Stimulated activated CD4-positive, alpha-beta T cell treated with anti-CD3 and anti-CD28 coated beads, TNF-alpha, amount 100 ng/mL, for 48 hours (primary cell): Measurements from ENCODE around the gene ATRIP.

Experiments used
- DNase-seq, 3 donors: peaks; one replicate each; pipeline ENCODE4 v3.0.0-alpha.2; 2020; ENCODE audit warnings: low read depth in 3 of 3

The ATRIP gene

DNA sequence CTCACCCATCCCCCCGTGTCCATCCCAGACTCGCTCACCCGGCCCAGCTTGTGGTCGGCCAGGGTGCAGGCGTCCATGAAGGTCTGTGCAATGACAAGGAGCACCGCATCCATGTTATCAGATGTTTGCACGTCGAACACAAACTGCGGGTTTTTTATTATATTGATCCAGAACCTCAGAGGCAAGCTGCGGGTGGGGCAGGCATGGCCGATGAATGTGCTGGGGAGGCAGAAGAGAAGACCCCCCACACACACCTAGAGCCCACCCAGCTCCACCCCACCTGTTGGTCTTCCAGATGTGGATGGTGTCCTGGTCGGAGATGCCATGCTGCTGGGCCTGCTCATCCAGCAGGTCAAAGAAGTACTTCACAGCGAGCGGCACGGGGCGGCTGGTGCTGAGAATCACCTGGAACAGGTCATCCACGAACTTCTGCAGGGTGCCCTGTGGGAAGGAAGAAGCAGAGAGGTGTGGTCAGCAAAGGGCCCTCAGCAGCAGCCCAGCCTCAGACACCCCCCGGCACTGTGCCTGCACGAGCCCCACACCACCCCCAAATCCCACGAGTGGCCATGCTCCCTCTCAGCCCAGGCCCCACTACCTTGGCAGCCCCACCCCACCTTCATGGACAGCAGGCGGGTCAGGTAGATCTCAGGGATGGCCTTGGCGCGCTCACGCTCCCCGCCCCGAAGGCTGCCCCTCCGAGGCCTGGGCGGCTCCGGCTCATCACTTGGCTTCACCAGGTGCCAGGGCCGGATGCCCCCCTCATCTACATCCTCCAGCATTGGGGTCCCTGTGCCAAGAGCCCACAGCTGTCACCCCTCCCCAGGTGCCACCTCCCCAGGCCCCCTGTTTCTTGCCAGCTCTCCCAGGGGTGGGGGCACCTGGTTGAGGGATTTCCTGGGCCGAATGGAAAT lies 37.0 kb upstream of the ATRIP start:
- no peak for DNase-seq

DNA sequence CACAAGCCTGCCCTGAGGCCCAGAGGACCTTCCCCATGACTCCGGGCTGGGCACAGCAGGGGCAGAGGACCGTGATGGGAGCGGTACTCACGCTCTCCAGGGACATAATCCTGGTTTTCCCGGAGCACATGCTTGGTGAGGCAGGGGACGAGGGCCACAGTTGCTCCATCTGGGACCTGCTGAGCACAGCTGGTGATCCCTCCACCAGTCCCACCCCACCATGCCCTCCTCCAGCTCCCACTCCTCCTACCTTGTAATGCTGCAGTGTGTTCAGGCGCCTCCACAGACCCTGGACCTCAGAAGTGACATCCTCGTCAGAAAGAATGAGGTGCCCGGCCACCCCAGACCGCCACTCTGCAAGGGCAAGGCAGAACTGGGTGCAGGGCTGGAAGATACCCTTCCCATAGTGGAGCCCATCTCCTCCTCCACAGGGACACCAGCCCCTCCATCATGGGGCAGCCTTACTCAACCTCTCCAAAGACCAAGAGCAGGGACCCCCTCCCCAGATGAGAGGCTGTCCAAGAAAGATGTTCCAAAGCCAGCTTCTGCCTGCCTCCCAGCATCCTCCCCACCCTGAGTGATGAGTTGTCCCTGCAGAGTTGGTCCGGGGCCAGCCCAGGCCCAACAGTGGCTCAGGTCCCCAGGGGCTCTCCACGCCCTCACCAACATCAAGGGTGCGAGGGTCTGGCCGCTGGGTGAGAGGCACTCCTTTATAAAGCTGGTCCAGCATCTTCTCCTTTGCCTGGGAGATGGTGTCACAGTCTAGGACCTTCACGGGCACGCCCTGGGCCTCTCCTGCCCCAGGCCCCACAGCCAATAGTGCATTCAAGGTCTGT lies 36.1 kb upstream of the ATRIP start:
- DNase-seq, result no peak

DNA sequence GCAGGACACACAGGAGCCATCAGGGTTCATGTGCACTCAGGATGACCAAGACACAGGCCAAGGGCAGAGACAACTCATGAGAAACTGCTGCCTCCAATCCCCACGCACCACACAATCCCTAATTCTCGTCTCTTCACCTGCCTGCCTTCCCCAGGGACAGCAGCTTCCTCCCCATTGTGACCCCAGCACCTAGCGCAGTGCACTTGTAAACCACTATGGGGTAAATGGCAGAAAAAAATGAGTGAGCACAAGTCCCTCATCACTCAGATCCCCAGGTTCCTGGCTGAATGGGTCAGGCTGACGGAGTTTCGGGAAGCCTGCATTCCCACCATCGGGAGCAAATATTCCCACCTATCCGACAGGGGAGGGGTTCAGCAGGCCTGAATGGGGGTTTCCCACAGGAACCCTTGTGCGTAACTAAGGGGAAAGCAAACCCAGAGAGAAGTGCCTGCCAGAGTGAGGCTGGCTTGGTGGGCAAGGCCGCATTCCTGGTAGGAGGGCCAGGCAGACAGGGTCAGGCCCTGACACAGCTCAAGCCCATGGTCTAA lies 35.4 kb upstream of the ATRIP start:
- no peak for DNase-seq

DNA sequence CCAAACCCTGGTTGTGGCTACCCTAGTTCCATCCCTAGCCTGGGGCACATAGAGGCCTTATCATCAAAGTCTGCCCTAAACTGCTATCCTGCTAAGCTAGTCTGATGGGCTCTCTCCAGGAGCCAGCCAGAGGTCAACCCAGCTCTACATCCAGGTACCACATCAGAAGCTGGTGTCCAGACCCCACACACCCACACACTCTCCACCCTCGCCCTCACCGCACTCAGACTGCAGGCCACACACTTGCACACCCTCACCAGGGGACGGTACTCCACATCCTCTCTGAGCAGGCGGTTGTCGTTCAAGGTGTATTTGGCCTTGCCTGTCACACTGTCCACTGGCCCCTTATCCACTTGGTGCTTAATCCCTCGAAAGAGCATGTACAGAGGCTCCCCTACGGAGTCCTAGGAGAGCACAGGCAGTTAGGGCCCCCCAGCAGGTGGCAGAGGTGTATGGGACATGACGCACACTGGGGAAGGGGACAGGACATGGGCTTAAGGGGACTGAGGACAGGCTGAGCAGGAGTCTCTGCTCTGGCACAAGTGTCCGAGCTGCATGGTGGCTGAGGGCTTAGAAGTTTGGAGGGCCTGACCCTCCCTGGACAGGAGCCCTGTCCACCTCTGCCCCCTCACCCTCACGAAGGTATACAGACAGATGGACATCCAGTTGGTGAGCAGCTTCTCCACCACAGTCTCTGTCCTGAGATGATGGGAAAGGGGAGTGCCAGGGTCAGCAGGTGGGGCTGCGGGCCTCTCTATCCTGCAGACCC lies 34.7 kb upstream of the ATRIP start:
- DNase-seq, result no peak

DNA sequence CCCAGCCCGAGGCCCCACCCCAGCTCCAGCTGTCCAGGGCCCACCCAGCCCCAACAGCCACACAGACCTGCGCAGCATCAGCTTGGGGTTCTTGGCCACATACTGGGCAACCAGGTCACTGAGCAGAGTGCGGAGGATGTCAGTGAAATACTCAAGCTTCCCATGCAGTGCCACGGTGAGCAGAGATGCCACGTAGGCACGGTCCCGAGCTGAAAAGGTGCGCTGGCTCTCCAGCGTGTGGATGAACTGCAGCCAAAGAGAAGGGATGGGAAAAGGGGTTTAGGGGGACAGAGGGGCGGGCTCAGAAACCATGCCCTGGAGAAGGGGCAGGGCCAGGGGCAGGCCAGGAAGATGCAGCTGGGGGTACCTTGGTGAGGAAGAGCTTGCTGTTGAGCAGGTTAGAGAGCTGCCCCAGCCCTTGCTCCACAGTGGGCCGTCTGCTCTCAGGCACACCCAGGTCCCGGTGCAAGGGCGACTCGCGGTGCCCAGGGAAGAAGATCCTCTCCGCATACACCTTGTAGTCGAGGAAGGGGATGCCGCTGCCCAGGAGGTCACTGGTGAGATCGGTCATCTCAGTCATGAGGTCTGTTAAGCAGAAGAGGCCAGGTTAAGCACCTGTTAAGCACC lies 34.0 kb upstream of the ATRIP start:
- DNase-seq, result no peak

DNA sequence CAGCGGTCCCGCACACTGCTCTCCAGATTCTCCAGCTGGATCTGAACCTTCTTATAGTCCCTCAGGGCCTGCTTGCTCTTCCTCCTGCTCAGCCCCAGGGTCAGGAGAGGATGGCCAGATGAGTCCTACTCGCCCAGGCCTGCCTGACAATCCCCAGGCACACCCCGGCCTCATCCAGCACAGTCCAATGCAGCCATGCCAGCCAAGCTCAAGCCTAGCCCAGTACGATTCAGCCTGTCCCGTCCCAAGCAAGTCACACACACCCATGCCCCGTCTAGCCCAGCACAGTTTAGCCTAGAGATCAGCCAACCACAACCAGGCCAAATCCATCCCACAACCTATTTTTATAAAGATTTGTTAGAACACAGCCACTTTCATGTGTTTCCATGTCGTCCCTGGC lies 33.5 kb upstream of the ATRIP start:
- no peak for DNase-seq

DNA sequence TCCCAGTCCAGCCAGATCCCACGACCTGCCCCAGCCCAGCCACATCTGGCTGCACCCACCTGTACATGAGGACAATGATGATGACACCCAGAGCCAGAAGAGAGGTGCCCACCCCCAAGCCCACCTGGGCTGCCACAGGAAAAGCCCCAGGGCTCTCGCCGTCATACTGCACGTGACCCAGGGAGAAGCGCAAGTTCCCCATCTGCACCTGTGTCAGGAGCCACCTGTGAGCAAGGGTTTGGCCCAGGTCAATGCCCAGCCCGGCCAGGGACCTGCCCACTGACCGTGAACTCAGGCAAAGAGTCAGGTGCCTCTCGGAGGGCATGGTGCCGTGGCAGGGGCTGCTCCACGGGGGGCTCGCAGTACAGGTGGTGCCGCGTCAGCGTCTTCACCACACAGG lies 32.9 kb upstream of the ATRIP start:
- no peak for DNase-seq

DNA sequence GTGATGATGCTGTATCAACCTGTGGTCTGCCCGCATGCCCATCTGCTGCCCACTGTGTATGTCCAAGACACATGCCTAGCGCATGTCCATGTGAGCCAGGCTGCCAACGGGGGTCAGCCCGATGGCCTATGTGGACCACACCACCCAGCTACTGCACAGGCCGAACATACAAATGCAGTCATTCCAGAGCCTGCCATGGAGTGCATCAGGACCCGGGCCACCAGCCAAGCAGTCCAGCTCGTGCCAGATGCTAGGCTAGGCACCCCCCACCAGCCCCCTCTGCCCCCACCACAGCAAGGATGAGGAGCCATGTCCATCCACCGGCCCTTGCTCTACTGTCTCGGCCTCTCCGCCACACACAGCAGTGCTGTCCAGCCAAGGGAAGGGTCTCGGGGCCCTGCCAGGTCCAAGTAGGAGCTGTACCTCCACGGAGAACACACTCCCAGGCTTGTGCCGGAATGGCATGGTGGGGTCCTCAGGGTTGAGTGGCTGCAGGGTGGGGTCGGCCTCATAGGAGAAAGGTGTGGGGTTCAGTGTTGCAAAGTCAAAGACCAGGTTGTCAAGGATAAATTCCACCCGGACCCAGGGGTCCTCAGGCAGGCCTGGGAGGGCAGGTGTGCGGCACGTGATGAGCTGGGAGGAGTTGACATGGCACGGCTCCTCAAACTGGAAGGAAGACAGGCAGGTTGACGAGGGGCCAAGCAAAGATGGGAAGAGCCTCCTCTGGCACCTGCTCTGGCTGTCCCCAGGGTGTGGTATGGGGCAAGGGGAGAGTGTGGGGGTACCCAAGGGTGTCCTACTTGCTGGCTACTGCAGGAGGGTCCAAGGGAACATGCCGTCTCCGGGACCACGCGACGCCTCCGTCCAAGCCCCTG lies 31.9 kb upstream of the ATRIP start:
- no peak for DNase-seq

DNA sequence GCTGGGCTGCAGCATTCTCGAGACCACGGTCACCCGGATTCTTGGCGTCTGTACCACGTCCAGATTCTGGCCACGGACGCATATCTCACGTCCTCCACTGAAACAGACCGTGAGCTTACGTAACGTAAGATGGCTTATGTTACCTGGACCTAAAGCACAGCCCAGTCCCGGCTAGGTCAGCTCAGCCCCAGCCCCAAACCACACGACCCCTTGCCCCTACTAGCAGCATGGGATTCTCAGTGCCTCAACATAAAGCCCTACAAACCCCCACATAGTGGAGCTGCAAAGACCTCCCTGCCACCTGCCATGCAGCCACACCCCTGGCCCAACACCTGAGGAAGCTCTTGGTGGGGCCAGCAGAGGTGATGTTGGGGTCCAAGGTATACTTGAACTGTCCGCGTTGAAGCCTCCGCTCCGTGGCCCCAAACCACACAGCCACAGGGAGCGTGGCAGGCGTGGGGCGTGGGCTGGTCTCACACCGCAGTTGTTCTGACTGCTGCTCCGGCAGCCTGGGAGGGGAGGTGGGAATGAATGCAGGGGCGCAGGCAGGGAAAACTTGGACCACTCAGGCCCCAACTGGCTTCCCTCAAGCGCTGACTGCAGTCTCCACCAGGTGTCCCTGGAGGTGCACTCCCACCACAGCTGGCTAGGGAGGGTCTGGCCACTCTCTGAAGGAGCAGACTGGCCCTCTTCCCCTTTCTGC lies 31.1 kb upstream of the ATRIP start:
- DNase-seq, result no peak

DNA sequence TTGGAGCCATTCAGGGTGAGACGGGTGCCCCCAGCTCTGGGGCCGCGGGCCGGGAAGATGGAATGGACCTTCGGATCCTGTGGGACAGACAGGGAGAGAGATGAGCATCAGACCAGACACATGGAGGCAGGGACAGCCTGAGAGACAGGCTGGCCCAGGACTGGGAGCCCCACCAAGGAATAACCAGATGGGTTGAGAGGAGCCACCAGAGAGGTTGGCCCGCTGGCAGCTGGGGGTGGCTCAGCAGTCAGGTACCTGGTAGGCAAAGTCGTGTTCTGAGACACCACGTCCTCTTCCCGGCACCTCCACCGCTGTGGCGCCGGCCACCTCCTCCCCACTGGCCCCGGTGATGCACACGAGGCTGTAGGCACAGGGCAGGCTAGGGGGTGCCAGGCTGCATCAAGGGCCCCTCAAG lies 30.4 kb upstream of the ATRIP start:
- DNase-seq, result no peak

DNA sequence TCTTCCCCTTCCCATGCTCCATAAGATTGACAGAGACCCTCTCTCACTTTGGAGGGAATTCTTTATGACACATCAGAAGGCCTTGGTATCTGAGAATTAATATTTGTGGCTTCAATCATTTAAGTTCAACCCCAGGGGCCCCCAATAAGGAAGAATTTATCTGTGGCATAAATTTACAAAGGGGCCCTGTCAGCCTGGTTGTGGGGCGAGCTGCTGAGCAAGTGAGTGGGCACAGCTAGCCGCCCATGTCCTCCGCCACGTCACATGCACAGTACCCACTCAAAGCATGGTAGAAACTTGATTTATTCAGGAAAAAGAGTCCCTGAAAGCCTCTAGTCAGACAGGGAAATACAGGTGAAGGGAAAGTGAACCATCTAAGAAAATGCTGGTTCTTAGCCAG lies 30.0 kb upstream of the ATRIP start:
- DNase-seq, result no peak

DNA sequence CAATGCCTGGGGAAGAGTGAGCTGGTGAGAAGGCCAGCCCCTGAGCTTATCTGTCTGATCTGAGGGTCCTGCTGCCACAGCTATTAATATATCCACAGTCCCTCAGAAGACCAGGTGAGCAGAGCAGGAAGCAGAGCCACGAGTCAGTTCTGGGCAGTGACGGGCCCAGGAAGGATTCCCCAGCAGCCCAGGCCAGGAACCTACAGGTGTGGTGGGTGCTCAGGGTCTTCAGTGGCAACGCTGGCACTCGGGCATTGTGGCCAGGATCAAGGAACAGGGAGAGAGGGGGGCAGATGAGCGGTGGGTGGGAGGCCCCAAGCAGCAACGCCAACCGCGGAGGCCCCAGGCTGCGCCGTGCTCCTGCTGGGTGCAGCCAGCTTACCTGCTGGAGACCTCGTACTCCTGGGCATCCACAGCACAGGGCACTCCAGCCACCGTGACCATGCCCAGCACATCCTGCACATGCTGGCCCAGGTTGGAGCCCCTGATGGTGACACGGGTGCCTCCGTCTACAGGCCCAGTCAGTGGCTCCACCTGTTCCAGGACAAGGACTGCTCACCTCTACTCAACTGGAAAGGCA lies 28.9 kb upstream of the ATRIP start:
- DNase-seq, result no peak

DNA sequence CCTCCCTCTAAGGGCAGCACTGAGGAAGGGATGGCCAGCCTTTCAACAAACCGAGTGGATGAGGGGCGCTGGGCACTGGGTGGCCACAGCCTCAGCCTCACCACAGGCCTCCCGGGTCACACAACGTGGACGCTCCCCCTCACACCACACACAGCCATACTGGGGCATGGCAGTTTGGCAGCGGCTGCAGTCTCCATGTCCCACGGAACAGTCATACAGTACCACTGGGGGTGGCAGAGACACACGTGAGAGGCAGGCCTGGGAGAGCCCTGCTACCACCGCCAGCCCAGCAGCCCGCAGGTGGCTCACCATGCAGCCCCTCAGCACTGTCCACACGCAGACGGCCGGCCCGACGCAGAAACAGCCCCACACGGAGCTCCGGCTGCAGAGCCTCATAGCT lies 28.4 kb upstream of the ATRIP start:
- DNase-seq, result no peak

DNA sequence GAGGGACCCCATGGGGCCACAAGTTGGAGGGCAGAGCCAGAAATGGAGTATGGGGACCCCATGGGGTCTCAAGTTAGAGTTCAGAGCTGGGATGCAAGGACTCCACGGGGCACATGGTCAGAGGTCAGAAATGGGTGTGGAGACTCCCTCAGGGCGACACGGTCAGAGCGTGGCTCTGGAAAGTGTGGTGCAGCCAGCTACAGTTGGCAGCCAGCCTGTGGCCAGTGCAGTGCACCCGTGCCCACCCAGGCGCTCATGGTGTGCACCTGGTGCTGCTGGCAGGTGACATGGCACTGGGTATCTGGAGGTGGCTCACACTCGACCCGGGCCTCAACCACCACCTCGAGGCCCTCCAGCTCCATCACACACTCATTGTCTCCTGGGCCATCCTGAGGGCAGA lies 27.9 kb upstream of the ATRIP start:
- DNase-seq, result no peak

DNA sequence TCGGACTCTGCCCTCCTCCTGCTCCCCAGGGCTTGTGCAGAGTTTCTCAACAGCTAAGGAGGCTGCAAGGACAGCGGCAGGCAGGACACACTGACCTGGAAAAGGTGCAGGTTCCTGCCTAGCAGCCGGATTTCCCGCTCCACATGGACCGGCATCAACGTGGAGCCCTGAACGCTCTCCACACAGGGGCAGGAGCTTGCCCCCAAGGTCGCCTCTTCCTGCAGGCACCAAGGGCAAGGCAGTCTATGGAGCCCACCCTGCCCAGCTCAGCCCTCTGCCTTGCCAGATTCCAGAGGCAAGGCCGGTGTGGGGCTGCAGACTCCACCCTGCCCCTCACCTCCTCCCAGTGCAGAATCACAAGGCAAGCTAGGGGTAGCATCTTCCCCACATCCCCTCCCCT lies 27.4 kb upstream of the ATRIP start:
- DNase-seq, result no peak

DNA sequence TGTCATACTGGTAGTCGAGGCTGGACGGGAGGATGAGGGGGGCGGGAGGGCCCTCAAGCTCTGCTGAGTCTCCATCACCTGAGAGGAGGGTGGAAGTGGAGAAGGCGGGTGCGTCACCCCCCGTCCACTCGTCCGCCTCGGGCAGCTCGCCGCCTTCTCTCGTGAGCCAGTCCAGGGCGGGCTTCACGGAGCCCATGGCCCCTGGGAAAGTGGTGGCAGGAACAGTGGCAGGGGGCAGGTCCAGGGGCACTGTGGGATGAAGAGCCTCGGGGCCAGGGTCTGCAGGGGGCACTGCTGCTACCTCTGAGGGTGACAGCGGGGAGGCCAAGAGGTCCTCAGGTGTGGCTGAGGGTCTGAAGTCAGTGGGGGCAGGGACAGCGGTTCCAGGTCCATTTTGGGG lies 26.9 kb upstream of the ATRIP start:
- no peak for DNase-seq

DNA sequence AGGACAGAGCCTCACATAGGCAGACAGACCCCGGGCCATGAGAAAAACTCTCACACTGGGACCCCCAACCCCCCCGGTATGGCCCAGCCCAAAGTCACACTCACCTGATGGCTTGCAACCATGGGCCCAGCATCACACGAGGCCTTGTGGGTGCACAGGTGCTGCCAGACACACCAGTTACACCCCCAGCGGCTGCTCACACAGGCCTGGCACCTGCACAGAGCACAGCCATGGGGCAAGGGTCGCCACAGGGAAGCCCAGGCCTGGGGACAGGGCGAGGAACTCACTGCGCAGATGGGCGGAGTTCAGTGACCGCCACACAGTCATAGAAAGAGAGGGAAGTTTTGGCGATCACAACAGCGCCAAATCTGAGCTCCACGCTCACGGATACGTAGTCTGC lies 26.0 kb upstream of the ATRIP start:
- no peak for DNase-seq

DNA sequence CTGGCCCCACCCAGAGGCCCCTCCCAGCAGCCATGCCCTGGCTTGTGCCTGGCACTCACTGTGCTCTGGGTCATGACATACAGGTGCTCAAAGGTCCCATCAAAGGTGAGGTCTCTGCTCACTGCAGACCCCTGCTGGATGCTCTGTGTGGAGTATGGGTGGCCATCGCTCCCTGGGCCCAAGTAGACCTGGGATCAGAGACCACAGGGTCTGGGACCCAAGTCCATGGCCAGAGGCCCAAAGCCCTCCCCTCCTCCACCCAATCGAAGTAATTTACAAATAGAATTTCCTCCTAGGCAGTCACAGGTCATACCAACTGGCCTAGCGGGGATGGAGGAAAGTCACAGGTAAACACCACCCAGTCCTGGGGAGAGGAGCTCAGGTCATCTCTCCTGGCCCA lies 24.3 kb upstream of the ATRIP start:
- no peak for DNase-seq

DNA sequence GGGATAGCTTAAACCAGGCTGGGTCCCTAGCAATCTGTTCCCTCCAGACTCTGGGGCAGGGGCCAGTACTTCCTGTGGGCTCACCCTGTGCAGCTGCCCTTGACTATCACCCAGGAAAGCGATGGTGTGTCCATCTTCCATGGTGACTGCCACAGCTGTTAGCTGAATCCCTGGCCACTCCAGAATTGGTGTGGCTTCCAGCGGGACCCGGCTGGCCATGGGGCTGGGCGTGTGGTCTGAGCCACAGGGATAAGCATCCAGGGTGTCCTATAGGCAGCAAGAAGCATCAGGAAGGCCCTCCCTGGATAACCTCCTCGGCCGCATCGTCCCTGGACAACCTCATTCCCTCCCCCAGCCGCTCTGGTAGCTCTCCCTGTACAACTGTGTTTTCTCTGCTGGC lies 23.9 kb upstream of the ATRIP start:
- DNase-seq, result no peak
